ENCODE measurements around the gene KLK5. TPM values are rescaled to one million over a fixed set of nuclear protein-coding genes. Genes with fewer than 3 reads are reported as not detected.

The KLK5 gene
- total RNA-seq, 1 experiment from 2014 or later: 1.0 TPM

DNA sequence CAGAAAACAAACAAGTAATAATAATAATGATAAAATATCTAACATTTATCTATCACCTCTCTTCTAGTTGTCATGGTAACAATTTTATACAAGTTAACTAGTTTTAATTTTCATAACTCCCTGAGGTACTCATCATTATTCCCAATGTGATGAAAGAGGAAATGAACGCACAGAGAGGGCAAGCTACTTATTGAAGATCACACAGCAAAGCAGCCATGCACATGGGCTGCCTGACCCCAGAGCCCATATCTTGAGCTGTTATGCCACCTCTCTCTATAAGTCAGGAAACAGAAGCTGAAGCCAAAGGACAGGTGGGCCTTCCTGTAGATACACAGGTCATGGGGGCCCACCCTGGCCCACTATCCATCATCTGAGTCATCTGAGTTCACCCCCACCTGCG is 36.8 kb downstream of the KLK5 start (continued):
- TF ChIP-seq, protein P1, sequence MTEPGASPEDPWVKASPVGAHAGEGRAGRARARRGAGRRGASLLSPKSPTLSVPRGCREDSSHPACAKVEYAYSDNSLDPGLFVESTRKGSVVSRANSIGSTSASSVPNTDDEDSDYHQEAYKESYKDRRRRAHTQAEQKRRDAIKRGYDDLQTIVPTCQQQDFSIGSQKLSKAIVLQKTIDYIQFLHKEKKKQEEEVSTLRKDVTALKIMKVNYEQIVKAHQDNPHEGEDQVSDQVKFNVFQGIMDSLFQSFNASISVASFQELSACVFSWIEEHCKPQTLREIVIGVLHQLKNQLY (CRISPR knock-in tag; IDR thresholded peaks at IDR 0.05): no peak
- TF ChIP-seq JAZF1 (CRISPR knock-in tag; IDR thresholded peaks at IDR 0.05) (no peak), GRHL2 (CRISPR knock-in tag; IDR thresholded peaks at IDR 0.05; ENCODE audit: insufficient replicate concordance, severe bottlenecking) (no peak), ZNF423 (CRISPR knock-in tag; IDR thresholded peaks at IDR 0.05) (no peak), NR3C1 (CRISPR knock-in tag; conservative IDR thresholded peaks at IDR 0.05; ENCODE audit: low read depth) (no peak), SMAD3 (CRISPR knock-in tag; IDR thresholded peaks at IDR 0.05; ENCODE audit: borderline replicate concordance) (no peak), GABPB1 (CRISPR knock-in tag; IDR thresholded peaks at IDR 0.05) (no peak)
- TF ChIP-seq, protein P2, sequence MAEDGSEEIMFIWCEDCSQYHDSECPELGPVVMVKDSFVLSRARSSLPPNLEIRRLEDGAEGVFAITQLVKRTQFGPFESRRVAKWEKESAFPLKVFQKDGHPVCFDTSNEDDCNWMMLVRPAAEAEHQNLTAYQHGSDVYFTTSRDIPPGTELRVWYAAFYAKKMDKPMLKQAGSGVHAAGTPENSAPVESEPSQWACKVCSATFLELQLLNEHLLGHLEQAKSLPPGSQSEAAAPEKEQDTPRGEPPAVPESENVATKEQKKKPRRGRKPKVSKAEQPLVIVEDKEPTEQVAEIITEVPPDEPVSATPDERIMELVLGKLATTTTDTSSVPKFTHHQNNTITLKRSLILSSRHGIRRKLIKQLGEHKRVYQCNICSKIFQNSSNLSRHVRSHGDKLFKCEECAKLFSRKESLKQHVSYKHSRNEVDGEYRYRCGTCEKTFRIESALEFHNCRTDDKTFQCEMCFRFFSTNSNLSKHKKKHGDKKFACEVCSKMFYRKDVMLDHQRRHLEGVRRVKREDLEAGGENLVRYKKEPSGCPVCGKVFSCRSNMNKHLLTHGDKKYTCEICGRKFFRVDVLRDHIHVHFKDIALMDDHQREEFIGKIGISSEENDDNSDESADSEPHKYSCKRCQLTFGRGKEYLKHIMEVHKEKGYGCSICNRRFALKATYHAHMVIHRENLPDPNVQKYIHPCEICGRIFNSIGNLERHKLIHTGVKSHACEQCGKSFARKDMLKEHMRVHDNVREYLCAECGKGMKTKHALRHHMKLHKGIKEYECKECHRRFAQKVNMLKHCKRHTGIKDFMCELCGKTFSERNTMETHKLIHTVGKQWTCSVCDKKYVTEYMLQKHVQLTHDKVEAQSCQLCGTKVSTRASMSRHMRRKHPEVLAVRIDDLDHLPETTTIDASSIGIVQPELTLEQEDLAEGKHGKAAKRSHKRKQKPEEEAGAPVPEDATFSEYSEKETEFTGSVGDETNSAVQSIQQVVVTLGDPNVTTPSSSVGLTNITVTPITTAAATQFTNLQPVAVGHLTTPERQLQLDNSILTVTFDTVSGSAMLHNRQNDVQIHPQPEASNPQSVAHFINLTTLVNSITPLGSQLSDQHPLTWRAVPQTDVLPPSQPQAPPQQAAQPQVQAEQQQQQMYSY (CRISPR knock-in tag; IDR thresholded peaks at IDR 0.05): no peak
- TF ChIP-seq, protein P3, sequence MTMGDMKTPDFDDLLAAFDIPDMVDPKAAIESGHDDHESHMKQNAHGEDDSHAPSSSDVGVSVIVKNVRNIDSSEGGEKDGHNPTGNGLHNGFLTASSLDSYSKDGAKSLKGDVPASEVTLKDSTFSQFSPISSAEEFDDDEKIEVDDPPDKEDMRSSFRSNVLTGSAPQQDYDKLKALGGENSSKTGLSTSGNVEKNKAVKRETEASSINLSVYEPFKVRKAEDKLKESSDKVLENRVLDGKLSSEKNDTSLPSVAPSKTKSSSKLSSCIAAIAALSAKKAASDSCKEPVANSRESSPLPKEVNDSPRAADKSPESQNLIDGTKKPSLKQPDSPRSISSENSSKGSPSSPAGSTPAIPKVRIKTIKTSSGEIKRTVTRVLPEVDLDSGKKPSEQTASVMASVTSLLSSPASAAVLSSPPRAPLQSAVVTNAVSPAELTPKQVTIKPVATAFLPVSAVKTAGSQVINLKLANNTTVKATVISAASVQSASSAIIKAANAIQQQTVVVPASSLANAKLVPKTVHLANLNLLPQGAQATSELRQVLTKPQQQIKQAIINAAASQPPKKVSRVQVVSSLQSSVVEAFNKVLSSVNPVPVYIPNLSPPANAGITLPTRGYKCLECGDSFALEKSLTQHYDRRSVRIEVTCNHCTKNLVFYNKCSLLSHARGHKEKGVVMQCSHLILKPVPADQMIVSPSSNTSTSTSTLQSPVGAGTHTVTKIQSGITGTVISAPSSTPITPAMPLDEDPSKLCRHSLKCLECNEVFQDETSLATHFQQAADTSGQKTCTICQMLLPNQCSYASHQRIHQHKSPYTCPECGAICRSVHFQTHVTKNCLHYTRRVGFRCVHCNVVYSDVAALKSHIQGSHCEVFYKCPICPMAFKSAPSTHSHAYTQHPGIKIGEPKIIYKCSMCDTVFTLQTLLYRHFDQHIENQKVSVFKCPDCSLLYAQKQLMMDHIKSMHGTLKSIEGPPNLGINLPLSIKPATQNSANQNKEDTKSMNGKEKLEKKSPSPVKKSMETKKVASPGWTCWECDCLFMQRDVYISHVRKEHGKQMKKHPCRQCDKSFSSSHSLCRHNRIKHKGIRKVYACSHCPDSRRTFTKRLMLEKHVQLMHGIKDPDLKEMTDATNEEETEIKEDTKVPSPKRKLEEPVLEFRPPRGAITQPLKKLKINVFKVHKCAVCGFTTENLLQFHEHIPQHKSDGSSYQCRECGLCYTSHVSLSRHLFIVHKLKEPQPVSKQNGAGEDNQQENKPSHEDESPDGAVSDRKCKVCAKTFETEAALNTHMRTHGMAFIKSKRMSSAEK (CRISPR knock-in tag; IDR thresholded peaks at IDR 0.05; ENCODE audit: borderline replicate concordance): no peak
- TF ChIP-seq, protein P4, sequence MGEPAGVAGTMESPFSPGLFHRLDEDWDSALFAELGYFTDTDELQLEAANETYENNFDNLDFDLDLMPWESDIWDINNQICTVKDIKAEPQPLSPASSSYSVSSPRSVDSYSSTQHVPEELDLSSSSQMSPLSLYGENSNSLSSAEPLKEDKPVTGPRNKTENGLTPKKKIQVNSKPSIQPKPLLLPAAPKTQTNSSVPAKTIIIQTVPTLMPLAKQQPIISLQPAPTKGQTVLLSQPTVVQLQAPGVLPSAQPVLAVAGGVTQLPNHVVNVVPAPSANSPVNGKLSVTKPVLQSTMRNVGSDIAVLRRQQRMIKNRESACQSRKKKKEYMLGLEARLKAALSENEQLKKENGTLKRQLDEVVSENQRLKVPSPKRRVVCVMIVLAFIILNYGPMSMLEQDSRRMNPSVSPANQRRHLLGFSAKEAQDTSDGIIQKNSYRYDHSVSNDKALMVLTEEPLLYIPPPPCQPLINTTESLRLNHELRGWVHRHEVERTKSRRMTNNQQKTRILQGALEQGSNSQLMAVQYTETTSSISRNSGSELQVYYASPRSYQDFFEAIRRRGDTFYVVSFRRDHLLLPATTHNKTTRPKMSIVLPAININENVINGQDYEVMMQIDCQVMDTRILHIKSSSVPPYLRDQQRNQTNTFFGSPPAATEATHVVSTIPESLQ (CRISPR knock-in tag; IDR thresholded peaks at IDR 0.05): no peak

DNA sequence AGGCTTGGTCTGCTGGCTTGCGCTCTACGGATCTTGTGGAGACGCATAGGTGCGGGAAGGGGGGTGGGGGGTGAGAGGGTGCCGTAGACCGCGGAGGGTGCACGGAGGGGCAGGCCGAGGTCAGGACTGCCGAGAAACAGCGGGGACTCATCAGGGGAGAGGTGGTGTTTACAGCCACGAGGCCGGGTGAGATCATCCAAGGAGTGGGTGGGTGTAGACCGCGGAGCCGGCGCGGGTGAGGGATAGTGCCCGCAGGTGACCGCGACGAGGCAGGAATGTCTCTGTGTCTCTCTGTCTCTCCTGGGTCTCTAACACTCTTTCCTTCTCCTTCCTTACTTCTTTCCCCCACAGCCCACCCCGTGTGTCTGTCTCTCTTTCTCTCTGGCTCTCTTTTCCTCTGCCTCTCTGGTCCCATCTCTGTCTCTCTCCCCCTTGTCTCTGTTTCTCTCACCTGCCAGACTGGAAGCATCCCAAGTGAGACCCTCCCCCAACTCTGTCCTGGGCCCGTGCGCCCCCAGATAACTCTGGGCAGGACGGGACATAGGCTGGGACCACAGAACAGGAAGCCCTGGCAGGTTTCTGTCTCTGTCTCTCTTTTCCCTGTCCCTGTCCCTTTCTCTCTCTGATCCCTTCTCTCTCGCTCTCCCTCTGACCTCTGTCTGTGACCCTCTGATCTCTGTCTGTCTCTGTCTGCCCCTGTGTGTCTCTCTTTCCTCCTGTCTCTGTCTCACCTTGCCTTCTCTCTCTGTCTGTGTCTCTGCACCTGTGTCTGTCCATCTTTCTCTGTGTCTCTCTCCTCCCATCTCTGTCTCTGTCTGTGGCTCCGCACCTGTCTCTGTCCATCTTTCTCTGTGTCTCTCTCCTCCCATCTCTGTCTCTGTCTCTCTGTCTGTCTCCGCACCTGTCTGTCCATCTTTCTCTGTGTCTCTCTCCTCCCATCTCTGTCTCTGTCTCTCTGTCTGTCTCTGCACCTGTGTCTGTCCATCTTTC is 39.8 kb downstream of the KLK5 start:
- CTCF ChIA-PET: interaction anchor here (1.0 to 2.3 kb wide), 3 partner anchors 9 to 108 kb away, joined by 3 to 18 read pairs (median 6); no protein-coding TSS in a partner anchor
- Mint-ChIP-seq H3K4me1 (peaks cover 20% of the 10 kb centered on the region), H3K27me3 (ENCODE audit: low read depth) (peaks cover 19% of the 10 kb centered on the region), H3K27ac (no peak overlapping the region), H3K36me3 (no peaks in the 10 kb centered on the region), H3K4me3 (no peak overlapping the region), H3K9me3 (no peaks in the 10 kb centered on the region)
- ATAC-seq: no peak
- no peak for DNase-seq (ENCODE audit: low spot score)
- POLR2A ChIA-PET: no interaction called here
- TF ChIP-seq, protein P5, sequence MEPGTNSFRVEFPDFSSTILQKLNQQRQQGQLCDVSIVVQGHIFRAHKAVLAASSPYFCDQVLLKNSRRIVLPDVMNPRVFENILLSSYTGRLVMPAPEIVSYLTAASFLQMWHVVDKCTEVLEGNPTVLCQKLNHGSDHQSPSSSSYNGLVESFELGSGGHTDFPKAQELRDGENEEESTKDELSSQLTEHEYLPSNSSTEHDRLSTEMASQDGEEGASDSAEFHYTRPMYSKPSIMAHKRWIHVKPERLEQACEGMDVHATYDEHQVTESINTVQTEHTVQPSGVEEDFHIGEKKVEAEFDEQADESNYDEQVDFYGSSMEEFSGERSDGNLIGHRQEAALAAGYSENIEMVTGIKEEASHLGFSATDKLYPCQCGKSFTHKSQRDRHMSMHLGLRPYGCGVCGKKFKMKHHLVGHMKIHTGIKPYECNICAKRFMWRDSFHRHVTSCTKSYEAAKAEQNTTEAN (CRISPR knock-in tag; IDR thresholded peaks at IDR 0.05): no peak
- TF ChIP-seq CREB1 (CRISPR knock-in tag; IDR thresholded peaks at IDR 0.05): no peak
- TF ChIP-seq ZNF138 (CRISPR knock-in tag; conservative IDR thresholded peaks at IDR 0.05): no peak
- TF ChIP-seq, protein P6, sequence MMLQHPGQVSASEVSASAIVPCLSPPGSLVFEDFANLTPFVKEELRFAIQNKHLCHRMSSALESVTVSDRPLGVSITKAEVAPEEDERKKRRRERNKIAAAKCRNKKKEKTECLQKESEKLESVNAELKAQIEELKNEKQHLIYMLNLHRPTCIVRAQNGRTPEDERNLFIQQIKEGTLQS (CRISPR knock-in tag; conservative IDR thresholded peaks at IDR 0.05): no peak
- TF ChIP-seq, protein P7, sequence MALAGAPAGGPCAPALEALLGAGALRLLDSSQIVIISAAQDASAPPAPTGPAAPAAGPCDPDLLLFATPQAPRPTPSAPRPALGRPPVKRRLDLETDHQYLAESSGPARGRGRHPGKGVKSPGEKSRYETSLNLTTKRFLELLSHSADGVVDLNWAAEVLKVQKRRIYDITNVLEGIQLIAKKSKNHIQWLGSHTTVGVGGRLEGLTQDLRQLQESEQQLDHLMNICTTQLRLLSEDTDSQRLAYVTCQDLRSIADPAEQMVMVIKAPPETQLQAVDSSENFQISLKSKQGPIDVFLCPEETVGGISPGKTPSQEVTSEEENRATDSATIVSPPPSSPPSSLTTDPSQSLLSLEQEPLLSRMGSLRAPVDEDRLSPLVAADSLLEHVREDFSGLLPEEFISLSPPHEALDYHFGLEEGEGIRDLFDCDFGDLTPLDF (CRISPR knock-in tag; IDR thresholded peaks at IDR 0.05): no peak
- TF ChIP-seq FOXK1 (CRISPR knock-in tag; IDR thresholded peaks at IDR 0.05): no peak
- TF ChIP-seq, protein P4 (CRISPR knock-in tag; IDR thresholded peaks at IDR 0.05): no peak
- no peak for TF ChIP-seq TCF7 (CRISPR knock-in tag; IDR thresholded peaks at IDR 0.05; ENCODE audit: low read depth)
